Stimulated activated CD8-positive, alpha-beta memory T cell treated with anti-CD3 and anti-CD28 coated beads, Interleukin-7, amount 100 ng/mL, for 24 hours (primary cell): ENCODE data around the gene CPSF4.
A peak's percentile ranks its signal among the peaks of the same experiment; 100 is the strongest.

Experiments
- DNase-seq: peaks from one replicate; pipeline ENCODE4 v3.0.0-alpha.2; 2020; ENCODE audit warnings: low read depth

CPSF4 gene

GRCh38 chr7:99449326-99449725, 10.6 kb downstream of the CPSF4 start:
- no peak for DNase-seq

- DNase-seq, result no peak
Observed at GRCh38 chr7:99451936-99452335, 13.2 kb downstream of the CPSF4 start.

GRCh38 chr7:99452541-99452940, 13.8 kb downstream of the CPSF4 start:
- DNase-seq, result no peak

- no peak for DNase-seq
Observed at GRCh38 chr7:99453105-99453504, 14.4 kb downstream of the CPSF4 start.

GRCh38 chr7:99455874-99456273, 17.1 kb downstream of the CPSF4 start:
- no peak for DNase-seq

GRCh38 chr7:99456288-99456687, 17.5 kb downstream of the CPSF4 start:
- DNase-seq, result no peak

GRCh38 chr7:99457050-99457649, 18.4 kb downstream of the CPSF4 start:
- no peak for DNase-seq

GRCh38 chr7:99457650-99458493, 19.1 kb downstream of the CPSF4 start:
- no peak for DNase-seq

GRCh38 chr7:99459087-99459486, 20.3 kb downstream of the CPSF4 start:
- DNase-seq, result no peak

GRCh38 chr7:99460651-99461050, 21.9 kb downstream of the CPSF4 start:
- DNase-seq, result no peak

- no peak for DNase-seq
Observed at GRCh38 chr7:99461221-99461620, 22.5 kb downstream of the CPSF4 start.

- no peak for DNase-seq
Observed at GRCh38 chr7:99465421-99465768, 26.7 kb downstream of the CPSF4 start.

GRCh38 chr7:99468336-99468918, 29.7 kb downstream of the CPSF4 start:
- no peak for DNase-seq

GRCh38 chr7:99469381-99470065, 30.8 kb downstream of the CPSF4 start:
- no peak for DNase-seq

- peak; percentile 94 for DNase-seq
Observed at GRCh38 chr7:99472561-99473314, 34.0 kb downstream of the CPSF4 start, which contains the start of gene ZNF789. ZNF789 (plus strand) TSS chr7:99472890; CDS start chr7:99476457, 3,567 bp downstream.

- DNase-seq, result no peak
Observed at GRCh38 chr7:99473315-99473596, 34.5 kb downstream of the CPSF4 start.

- DNase-seq, result no peak
Observed at GRCh38 chr7:99476107-99476506, 37.4 kb downstream of the CPSF4 start.

GRCh38 chr7:99478464-99479440, 40.0 kb downstream of the CPSF4 start:
- DNase-seq, result no peak

GRCh38 chr7:99485094-99485493, 46.4 kb downstream of the CPSF4 start:
- no peak for DNase-seq

- DNase-seq, result no peak
Observed at GRCh38 chr7:99489235-99489634, 50.5 kb downstream of the CPSF4 start.

- no peak for DNase-seq
Observed at GRCh38 chr7:99490878-99491277, 52.1 kb downstream of the CPSF4 start.
